ENCODE results near the gene CYS1.
"Not testable (repeated sequence)": the region's sequence is repeated elsewhere in the genome, so short reads cannot be mapped to it uniquely, and the experiment has no call there.

The CYS1 gene

GRCh38 chr2:10010861-10011605 lies 69.2 kb downstream of the CYS1 start:
- intact Hi-C loops (cut with DNase I) = not testable (repeated sequence)
- peak in 1 of 42 donors; percentile 24 for DNase-seq

DNA sequence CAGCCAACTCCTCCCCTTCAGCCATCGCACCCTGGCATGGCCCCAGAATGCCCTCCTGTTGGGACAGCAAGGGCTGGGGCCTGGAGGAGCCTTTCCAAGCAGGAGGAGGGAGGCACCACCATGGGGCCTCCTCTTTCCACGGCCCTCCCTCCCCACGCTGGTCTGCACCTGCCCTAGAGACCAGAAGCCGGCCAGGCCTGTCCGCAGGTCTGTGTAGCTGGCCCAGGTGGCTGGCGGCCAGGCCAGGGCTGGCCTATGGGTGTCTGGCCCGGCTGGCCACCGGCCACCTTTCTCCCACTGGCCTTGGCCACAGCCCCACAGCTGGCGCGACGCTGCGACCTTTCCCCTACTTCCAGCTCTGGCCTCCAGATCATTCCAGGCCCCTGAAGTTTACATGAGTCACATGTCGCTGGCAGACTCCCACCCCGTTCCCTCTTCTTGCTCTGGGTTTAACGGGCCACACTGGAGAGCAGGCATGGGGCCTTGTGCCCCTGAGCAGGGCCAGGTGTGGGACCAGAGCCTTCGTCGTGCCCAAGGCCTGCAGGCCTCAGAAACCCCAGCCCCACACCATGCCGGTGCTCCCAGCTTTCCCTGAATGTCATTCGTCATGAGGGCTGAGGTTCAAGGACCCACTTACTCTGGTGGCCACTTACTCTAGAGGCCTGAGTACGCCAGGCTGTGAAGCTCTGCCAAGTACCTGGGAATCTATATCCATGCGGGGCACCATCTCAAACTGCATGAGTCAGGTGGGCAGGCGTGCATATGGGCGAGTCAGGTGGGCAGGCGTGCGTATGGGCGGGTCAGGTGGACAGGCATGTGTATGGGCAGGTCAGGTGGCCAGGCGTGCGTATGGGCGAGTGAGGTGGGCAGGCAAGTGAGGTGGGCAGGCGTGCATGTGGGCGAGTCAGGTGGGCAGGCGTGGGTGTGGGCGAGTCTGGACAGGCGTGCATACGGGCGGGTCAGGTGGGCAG lies 70.1 kb downstream of the CYS1 start:
- intact Hi-C loops (cut with DNase I) = no loop called here
- peak in 20 of 42 donors; percentile 17 to 68 (median 30) for DNase-seq

GRCh38 chr2:10009271-10009810 lies 70.9 kb downstream of the CYS1 start:
- DNase-seq = peak in 1 of 42 donors; percentile 21
- intact Hi-C loops (cut with DNase I) = no loop called here

- intact Hi-C loops (cut with DNase I) = no loop called here
Observed at GRCh38 chr2:10008809-10009176, 71.4 kb downstream of the CYS1 start.

GRCh38 chr2:10007921-10008808 lies 72.0 kb downstream of the CYS1 start:
- peak in 1 of 42 donors; percentile 20 for DNase-seq
- intact Hi-C loops (cut with DNase I) = no loop called here

More at GRCh38 chr2:10008809-10009176, 71.4 kb downstream of the CYS1 start:
- no peak for DNase-seq

DNA sequence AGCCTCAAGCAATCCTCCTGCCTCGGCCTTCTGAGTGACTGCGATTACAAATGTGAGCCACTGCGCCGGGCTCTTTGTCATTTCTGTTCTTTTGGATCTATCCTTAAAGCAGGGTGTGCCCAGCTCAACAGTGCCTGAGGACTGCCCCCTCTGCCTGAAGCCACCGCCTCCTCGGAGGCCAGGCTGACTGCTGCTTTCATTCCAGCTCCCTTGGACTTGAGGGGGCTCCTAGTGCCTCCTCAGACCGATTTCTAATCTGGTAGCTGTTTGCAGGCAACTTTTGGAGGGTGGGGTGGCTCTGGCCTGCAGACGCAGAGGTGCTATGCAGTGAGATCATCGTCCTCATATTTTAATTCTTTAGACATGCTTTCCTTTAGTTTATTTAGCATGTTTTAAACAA lies 72.8 kb downstream of the CYS1 start:
- intact Hi-C loops (cut with DNase I) = no loop called here
- DNase-seq = peak in 1 of 42 donors; percentile 28
